ENCODE results near the gene ANKRD6.
"Not testable (repeated sequence)": the region's sequence is repeated elsewhere in the genome, so short reads cannot be mapped to it uniquely, and the experiment has no call there.

ANKRD6 gene

GRCh38 chr6:89432875-89433251 lies at the start of gene ANKRD6:
ANKRD6 (plus strand) TSS chr6:89433152; CDS start chr6:89566977, 133,825 bp downstream.
- DNase-seq: peak; percentile 25

- DNase-seq: no peak
Measured at GRCh38 chr6:89385156-89385667, 47.7 kb upstream of the ANKRD6 start.

GRCh38 chr6:89385846-89386245 lies 47.1 kb upstream of the ANKRD6 start:
- DNase-seq: no peak

- no peak for DNase-seq
Measured at GRCh38 chr6:89386917-89387491, 45.9 kb upstream of the ANKRD6 start.

- no peak for DNase-seq
Measured at GRCh38 chr6:89387516-89388201, 45.3 kb upstream of the ANKRD6 start.

GRCh38 chr6:89388846-89389245 lies 44.1 kb upstream of the ANKRD6 start:
- DNase-seq: no peak

- DNase-seq: no peak
Measured at GRCh38 chr6:89392823-89393222, 40.1 kb upstream of the ANKRD6 start.

GRCh38 chr6:89393659-89394058 lies 39.3 kb upstream of the ANKRD6 start:
- DNase-seq: no peak

- DNase-seq: not testable (repeated sequence)
Measured at GRCh38 chr6:89397884-89398283, 35.1 kb upstream of the ANKRD6 start.

- DNase-seq: no peak
Measured at GRCh38 chr6:89398762-89399525, 34.0 kb upstream of the ANKRD6 start.

- DNase-seq: no peak
Measured at GRCh38 chr6:89400050-89400449, 32.9 kb upstream of the ANKRD6 start.

GRCh38 chr6:89400912-89401399 lies 32.0 kb upstream of the ANKRD6 start:
- peak; percentile 16 for DNase-seq

GRCh38 chr6:89402776-89403175 lies 30.2 kb upstream of the ANKRD6 start:
- no peak for DNase-seq

GRCh38 chr6:89404512-89404911 lies 28.4 kb upstream of the ANKRD6 start:
- no peak for DNase-seq

GRCh38 chr6:89406141-89406540 lies 26.8 kb upstream of the ANKRD6 start:
- no peak for DNase-seq

GRCh38 chr6:89409461-89410035 lies 23.4 kb upstream of the ANKRD6 start:
- DNase-seq: no peak

GRCh38 chr6:89410231-89410761 lies 22.7 kb upstream of the ANKRD6 start:
- DNase-seq: no peak

GRCh38 chr6:89410788-89411144 lies 22.2 kb upstream of the ANKRD6 start:
- no peak for DNase-seq

- no peak for DNase-seq
Measured at GRCh38 chr6:89411145-89412070, 21.5 kb upstream of the ANKRD6 start.

GRCh38 chr6:89412071-89413005 lies 20.6 kb upstream of the ANKRD6 start, which contains the start of gene RRAGD:
RRAGD (minus strand) TSS chr6:89412273; CDS start chr6:89411993, 280 bp downstream.
- DNase-seq: peak; percentile 63

GRCh38 chr6:89413006-89413400 lies 19.9 kb upstream of the ANKRD6 start:
- DNase-seq: peak; percentile 13

Measured in NCI-H2227 treated with DMSO at 0.1 percent for 48 hours (cell line).